AG10803 (cell line): ENCODE data around the gene SPTBN2.
"Not testable (repeated sequence)": the region's sequence is repeated elsewhere in the genome, so short reads cannot be mapped to it uniquely, and the experiment has no call there.

Source experiments
- DNase-seq: peaks from one replicate; pipeline ENCODE4 v3.0.0; 2010; ENCODE audit warnings: low read depth
- H3K4me3 ChIP-seq: 2 replicates; pipeline ENCODE4 v1.5.1; 2011; ENCODE audit warnings: mild to moderate bottlenecking, low read length, control low read depth
- TF ChIP-seq, protein P1 (sequence below): conservative IDR thresholded peaks from 2 replicates; pipeline ENCODE4 v1.5.1; 2011; ENCODE audit warnings: mild to moderate bottlenecking, low read length, control low read depth, inconsistent platforms

SPTBN2 gene

DNA sequence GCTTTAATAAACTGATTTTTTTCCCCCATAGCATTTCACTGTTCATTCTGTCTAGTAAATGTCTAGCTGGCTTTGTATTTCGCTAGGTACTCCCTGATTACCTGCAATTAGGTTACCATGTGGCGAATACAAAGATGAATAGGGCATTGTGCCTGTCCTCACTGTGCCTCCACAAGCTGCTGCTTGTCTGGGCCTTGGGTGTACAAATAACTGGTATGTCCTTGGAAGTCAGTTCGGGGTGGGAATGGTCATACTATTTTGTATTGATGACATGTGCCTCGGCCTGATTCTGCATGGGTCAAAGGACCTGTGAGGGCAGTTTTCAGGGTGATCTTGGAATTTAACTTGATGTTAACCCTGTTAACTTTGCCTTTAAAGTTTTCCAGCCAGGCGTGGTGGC is 79.1 kb downstream of the SPTBN2 start:
- TF ChIP-seq, protein P1, sequence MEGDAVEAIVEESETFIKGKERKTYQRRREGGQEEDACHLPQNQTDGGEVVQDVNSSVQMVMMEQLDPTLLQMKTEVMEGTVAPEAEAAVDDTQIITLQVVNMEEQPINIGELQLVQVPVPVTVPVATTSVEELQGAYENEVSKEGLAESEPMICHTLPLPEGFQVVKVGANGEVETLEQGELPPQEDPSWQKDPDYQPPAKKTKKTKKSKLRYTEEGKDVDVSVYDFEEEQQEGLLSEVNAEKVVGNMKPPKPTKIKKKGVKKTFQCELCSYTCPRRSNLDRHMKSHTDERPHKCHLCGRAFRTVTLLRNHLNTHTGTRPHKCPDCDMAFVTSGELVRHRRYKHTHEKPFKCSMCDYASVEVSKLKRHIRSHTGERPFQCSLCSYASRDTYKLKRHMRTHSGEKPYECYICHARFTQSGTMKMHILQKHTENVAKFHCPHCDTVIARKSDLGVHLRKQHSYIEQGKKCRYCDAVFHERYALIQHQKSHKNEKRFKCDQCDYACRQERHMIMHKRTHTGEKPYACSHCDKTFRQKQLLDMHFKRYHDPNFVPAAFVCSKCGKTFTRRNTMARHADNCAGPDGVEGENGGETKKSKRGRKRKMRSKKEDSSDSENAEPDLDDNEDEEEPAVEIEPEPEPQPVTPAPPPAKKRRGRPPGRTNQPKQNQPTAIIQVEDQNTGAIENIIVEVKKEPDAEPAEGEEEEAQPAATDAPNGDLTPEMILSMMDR: no peak
- no peak for DNase-seq
- no peak overlapping the region for H3K4me3 ChIP-seq

- TF ChIP-seq, protein P1: no peak
- no peak for DNase-seq
- H3K4me3 ChIP-seq: no peak overlapping the region
These were observed 82.2 kb downstream of the SPTBN2 start for GRCh38 chr11:66646828-66647227.

- DNase-seq: no peak
- TF ChIP-seq, protein P1: no peak
- no peak overlapping the region for H3K4me3 ChIP-seq
These were observed 85.1 kb downstream of the SPTBN2 start for GRCh38 chr11:66643745-66644437.

GRCh38 chr11:66641834-66642233 is 87.2 kb downstream of the SPTBN2 start:
- TF ChIP-seq, protein P1: no peak
- peak overlapping the region; percentile 98 for H3K4me3 ChIP-seq
- peak; percentile 31 for DNase-seq

- H3K4me3 ChIP-seq: peak overlapping the region; percentile 98
- DNase-seq: not testable (repeated sequence)
These were observed 89.1 kb downstream of the SPTBN2 start for GRCh38 chr11:66639814-66640340.

DNA sequence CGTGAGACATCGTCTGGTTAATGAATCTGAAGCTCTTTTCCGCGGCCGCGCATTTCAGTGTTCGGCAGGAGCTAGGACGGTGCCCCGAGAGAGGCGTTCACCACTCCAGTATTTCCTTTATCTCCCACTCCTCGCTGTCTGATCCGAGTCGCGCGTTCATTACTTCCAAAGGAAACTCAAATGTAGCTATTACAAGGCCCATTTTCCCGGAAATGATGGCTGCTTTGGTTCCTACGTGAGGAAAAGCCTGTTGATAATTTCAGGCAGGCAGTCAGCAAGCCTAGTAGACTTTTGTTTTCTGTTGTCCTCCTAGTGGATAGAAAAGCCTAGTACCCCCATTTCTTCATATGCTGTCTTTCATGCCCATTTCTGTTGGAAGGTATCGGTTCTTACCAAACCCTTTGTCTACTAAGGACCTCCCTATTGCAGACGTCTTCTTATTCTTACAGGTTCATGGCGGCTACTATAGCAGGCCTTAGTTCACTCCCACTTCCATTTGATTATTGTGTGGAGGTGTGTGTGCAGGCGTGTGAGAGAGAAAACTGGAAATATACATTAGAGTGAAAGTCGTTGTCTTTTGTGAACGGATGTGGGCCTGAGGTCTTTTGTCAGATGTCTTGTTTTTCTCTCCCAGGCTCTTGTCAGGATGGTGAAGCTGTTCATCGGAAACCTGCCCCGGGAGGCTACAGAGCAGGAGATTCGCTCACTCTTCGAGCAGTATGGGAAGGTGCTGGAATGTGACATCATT is 89.8 kb downstream of the SPTBN2 start:
- DNase-seq: peak; percentile 48
- TF ChIP-seq, protein P1: peak; percentile 27; the same call in 1 of the 2 replicates

DNA sequence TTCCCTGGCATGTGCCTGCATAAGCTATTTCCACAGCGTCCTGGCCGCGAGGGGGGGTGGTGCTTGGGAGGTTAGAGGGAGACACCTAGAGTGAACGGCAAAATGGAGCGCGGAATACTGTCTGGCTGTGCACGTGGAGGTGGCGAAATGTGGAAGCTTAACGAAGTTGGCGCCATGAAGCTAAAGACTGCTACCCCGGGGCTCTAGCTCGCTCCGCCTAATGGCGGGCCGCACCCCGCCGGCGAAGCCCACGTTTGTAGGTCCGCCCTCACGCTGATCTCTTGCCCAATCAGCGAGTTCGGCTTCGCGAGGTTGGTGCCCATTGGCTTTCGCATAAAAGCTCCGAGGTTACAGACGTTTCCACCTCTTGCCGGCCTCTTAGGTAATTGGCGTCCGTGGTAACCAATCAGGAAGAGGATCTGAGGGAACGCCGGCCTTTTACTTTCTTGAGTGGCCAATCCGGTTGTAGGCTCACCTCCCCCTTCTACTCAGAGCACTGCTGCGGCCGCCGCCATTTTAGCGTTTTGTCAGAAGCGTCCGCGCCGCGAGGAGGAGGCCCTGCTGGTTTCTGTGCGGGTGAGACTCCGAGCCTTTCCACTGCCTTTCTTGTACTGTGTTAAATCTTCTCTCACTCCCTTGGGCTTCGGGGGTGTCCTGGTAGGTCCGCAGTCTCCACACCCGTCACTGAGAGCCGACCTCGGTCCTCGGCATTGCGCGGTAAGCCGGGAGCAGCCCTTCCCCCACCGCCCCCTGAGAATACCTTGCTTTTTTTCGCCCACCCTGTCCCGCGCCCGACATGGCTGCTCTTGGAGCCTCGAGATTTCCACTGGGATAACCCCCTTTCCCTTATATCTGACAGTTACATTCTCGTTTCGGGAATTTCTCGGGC is 90.6 kb downstream of the SPTBN2 start, which contains the start of gene RBM4:
TSS of gene RBM4 (plus strand) at position 527 of the 889 bp plus-strand sequence. CDS start 1,009 bp downstream, outside the sequence.
- H3K4me3 ChIP-seq: peak within 1 kb of the TSS; percentile 98
- peak; percentile 100 for DNase-seq
- TF ChIP-seq, protein P1: peak; percentile 30

More for the DNA sequence above, 89.8 kb downstream of the SPTBN2 start:
- peak overlapping the region; percentile 98 for H3K4me3 ChIP-seq
